ENCODE data around the gene SEPHS2. TPM values are rescaled to one million over a fixed set of nuclear protein-coding genes. Genes with fewer than 3 reads are reported as not detected.

Gene SEPHS2, protein sequence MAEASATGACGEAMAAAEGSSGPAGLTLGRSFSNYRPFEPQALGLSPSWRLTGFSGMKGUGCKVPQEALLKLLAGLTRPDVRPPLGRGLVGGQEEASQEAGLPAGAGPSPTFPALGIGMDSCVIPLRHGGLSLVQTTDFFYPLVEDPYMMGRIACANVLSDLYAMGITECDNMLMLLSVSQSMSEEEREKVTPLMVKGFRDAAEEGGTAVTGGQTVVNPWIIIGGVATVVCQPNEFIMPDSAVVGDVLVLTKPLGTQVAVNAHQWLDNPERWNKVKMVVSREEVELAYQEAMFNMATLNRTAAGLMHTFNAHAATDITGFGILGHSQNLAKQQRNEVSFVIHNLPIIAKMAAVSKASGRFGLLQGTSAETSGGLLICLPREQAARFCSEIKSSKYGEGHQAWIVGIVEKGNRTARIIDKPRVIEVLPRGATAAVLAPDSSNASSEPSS
- 83.4 and 87.2 TPM in 2 replicates for total RNA-seq

- peaks cover 25% of the 10 kb centered on the region for H3K36me3 Mint-ChIP-seq (ENCODE audit: low read depth)
- H3K9me3 Mint-ChIP-seq = no peaks in the 10 kb centered on the region
- peak within 1 kb of the TSS; percentile 95 for H3K4me3 Mint-ChIP-seq
- H3K27ac Mint-ChIP-seq = peak within 1 kb of the TSS; percentile 97
- intact Hi-C loops (cut with micrococcal nuclease) = loop anchor here (1.0 to 5.0 kb wide), 5 partner anchors 13 to 82 kb away; partner anchors contain the start of genes DCTPP1 and ITGAL
- peaks cover 42% of the 10 kb centered on the region for H3K4me1 Mint-ChIP-seq (ENCODE audit: low read depth)
- no peaks in the 10 kb centered on the region for H3K27me3 Mint-ChIP-seq (ENCODE audit: insufficient read depth)
- peak; percentile 93 for DNase-seq (ENCODE audit: low spot score)
These were observed at the start of gene SEPHS2 for GRCh38 chr16:30445408-30446202. Gene SEPHS2 (minus strand): TSS chr16:30445874. CDS start chr16:30445727, 147 bp downstream.

DNA sequence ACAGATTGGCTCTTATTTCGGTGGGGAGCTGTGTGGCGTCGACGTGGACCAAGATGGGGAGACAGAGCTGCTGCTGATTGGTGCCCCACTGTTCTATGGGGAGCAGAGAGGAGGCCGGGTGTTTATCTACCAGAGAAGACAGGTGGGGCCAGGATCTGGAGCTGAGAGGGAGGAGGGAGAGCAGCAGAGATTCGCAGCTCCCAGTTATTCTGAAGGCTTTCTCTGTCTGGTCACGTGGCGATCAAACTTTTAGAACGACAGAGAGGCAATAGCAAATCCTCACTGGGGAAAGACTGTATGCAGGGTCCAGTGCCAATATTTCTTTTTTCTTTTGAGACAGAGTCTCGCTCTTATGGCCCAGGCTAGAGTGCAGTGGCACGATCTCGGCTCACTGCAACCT lies 49.0 kb upstream of the SEPHS2 start:
- no peaks in the 10 kb centered on the region for H3K27me3 Mint-ChIP-seq (ENCODE audit: insufficient read depth)
- H3K27ac Mint-ChIP-seq = no peak overlapping the region
- intact Hi-C loops (cut with micrococcal nuclease) = loop anchor here (5.0 kb wide), 1 partner anchor 103 kb away; no protein-coding TSS in a partner anchor
- no peak overlapping the region for H3K4me3 Mint-ChIP-seq
- peaks cover 18% of the 10 kb centered on the region for H3K4me1 Mint-ChIP-seq (ENCODE audit: low read depth)
- no peaks in the 10 kb centered on the region for H3K9me3 Mint-ChIP-seq
- DNase-seq (ENCODE audit: low spot score) = no peak
- H3K36me3 Mint-ChIP-seq (ENCODE audit: low read depth) = peaks cover 50% of the 10 kb centered on the region

DNA sequence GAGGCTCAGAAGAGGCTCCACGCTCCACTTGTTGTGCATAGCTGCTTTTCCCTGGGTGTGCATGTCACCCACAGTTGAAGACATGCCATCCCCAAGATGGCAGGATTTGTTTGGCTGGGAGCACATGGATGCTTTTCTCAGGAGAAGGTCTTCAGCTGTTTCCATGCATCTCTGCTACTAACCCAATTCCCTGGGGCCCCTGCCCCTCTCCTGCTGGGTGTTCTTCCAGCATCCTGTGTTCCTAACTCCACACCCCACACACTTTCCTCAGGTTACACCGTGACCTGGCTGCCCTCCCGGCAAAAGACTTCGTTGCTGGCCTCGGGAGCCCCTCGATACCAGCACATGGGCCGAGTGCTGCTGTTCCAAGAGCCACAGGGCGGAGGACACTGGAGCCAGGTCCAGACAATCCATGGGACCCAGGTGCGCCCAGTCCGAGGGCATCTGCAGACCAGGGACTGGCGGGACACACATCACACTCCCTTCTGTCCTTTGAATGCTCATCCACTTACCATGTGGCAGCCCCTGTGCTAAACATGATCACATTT lies 48.3 kb upstream of the SEPHS2 start:
- H3K4me1 Mint-ChIP-seq (ENCODE audit: low read depth) = peaks cover 21% of the 10 kb centered on the region
- no peak overlapping the region for H3K27ac Mint-ChIP-seq
- intact Hi-C loops (cut with micrococcal nuclease) = loop anchor here (5.0 kb wide), 1 partner anchor 103 kb away; no protein-coding TSS in a partner anchor
- no peaks in the 10 kb centered on the region for H3K9me3 Mint-ChIP-seq
- no peak for DNase-seq (ENCODE audit: low spot score)
- no peaks in the 10 kb centered on the region for H3K27me3 Mint-ChIP-seq (ENCODE audit: insufficient read depth)
- no peak overlapping the region for H3K4me3 Mint-ChIP-seq
- peaks cover 53% of the 10 kb centered on the region for H3K36me3 Mint-ChIP-seq (ENCODE audit: low read depth)

DNA sequence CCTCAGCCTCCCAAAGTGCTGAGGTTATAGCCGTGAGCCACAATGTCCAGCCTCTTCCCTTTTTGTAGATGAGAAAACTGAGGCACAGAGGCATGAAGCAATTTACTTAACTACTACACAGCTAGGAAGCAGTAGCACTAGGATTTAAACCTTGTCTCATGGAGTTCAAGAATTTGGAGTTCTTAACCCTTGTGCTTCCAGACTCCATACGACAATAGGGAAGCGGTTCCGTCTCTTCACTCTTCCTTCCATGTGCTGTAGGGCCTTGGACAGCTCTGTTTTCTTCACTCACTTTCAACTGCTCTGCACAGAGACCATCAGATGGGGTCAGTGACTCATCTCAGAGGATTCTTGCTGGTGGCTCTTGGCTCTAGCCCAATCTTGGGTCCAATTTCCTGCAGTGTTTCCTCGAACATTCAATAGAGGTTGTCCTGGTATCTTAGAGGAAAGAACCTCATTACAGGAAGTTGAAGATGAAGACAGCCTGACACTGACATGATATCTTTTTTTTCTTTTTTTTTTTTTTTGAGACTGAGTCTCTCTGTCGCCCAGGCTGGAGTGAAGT lies 46.2 kb upstream of the SEPHS2 start:
- intact Hi-C loops (cut with micrococcal nuclease) = loop anchor here (5.0 kb wide), 1 partner anchor 105 kb away; no protein-coding TSS in a partner anchor
- Mint-ChIP-seq H3K4me1 (ENCODE audit: low read depth) (peaks cover 31% of the 10 kb centered on the region), H3K36me3 (ENCODE audit: low read depth) (peaks cover 51% of the 10 kb centered on the region), H3K27ac (peak overlapping the region; percentile 85), H3K27me3 (ENCODE audit: insufficient read depth) (no peaks in the 10 kb centered on the region), H3K9me3 (no peaks in the 10 kb centered on the region), H3K4me3 (no peak overlapping the region)
- no peak for DNase-seq (ENCODE audit: low spot score)

DNA sequence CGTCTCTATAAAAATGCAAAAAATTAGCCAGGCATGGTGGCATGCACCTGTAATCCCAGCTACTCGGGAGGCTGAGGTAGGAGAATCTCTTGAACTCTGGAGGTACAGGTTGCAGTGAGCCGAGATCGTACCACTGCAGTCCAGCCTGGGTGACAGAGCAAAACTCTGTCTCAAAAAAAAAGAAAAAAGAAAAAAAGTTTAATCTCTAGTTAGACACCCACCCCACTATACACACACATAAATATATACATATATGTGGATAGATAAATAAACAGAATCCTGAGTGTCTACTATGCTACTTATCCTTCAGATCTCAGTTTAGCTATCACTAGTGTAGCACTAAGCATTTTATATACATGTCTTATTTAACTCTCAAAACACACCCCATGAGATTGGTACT lies 45.6 kb upstream of the SEPHS2 start:
- Mint-ChIP-seq H3K9me3 (no peaks in the 10 kb centered on the region), H3K36me3 (ENCODE audit: low read depth) (peaks cover 52% of the 10 kb centered on the region), H3K4me3 (no peak overlapping the region), H3K27ac (peak overlapping the region; percentile 85), H3K27me3 (ENCODE audit: insufficient read depth) (no peaks in the 10 kb centered on the region), H3K4me1 (ENCODE audit: low read depth) (peaks cover 36% of the 10 kb centered on the region)
- intact Hi-C loops (cut with micrococcal nuclease) = loop anchor here (5.0 kb wide), 1 partner anchor 106 kb away; no protein-coding TSS in a partner anchor
- no peak for DNase-seq (ENCODE audit: low spot score)

GRCh38 chr16:30490210-30490609 lies 44.5 kb upstream of the SEPHS2 start:
- H3K4me1 Mint-ChIP-seq (ENCODE audit: low read depth) = peaks cover 43% of the 10 kb centered on the region
- H3K9me3 Mint-ChIP-seq = no peaks in the 10 kb centered on the region
- no peak for DNase-seq (ENCODE audit: low spot score)
- no peaks in the 10 kb centered on the region for H3K27me3 Mint-ChIP-seq (ENCODE audit: insufficient read depth)
- intact Hi-C loops (cut with micrococcal nuclease) = loop anchor here (5.0 kb wide), 1 partner anchor 107 kb away; no protein-coding TSS in a partner anchor
- peaks cover 54% of the 10 kb centered on the region for H3K36me3 Mint-ChIP-seq (ENCODE audit: low read depth)
- H3K4me3 Mint-ChIP-seq = no peak overlapping the region
- H3K27ac Mint-ChIP-seq = peak overlapping the region; percentile 47

DNA sequence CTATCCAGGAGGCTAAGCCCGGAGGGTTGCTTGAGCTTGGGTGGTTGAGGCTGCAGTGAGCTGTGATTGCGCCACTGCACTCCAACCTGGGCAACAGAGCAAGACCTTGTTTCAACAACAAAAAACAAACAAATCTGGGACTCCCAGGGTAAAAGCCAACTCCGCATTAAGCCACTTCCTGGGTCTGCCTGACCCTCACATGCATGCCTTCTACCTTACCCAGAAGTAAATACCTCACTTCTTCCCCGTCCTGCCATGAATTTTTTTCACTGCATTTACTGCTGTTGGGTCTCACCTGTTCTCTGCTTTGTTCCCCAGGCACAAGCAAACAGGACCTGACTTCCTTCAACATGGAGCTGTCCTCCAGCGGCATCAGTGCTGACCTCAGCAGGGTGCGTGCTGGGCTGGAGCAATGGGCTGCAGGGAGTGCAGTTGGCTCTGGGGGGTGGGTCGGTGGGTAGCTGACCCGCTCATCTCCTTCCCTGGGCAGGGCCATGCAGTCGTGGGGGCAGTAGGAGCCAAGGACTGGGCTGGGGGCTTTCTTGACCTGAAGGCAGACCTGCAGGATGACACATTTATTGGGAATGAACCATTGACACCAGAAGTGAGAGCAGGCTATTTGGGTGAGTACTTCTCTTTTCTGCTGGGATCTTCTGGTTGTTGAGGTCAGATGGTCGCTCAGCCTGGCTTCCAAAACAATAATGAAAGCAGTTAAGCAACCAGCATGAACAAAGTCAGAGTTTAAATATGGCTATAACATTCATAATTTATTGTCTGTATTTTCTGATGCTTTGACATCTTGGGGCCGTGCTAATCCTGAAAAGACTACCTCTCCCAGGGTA lies 43.3 kb upstream of the SEPHS2 start:
- Mint-ChIP-seq H3K9me3 (no peaks in the 10 kb centered on the region), H3K4me1 (ENCODE audit: low read depth) (peaks cover 45% of the 10 kb centered on the region), H3K4me3 (no peak overlapping the region), H3K36me3 (ENCODE audit: low read depth) (peaks cover 52% of the 10 kb centered on the region), H3K27me3 (ENCODE audit: insufficient read depth) (no peaks in the 10 kb centered on the region), H3K27ac (no peak overlapping the region)
- intact Hi-C loops (cut with micrococcal nuclease) = loop anchor here (5.0 kb wide), 1 partner anchor 42 kb away; the partner anchor contains the start of gene SEPHS2
- no peak for DNase-seq (ENCODE audit: low spot score)

- DNase-seq (ENCODE audit: low spot score) = no peak
- Mint-ChIP-seq H3K9me3 (no peaks in the 10 kb centered on the region), H3K4me1 (ENCODE audit: low read depth) (peaks cover 52% of the 10 kb centered on the region), H3K27ac (peak overlapping the region; percentile 73), H3K36me3 (ENCODE audit: low read depth) (peaks cover 63% of the 10 kb centered on the region), H3K27me3 (ENCODE audit: insufficient read depth) (no peaks in the 10 kb centered on the region), H3K4me3 (peak overlapping the region; percentile 30)
- intact Hi-C loops (cut with micrococcal nuclease) = loop anchor here (5.0 kb wide), 1 partner anchor 39 kb away; the partner anchor contains the start of gene SEPHS2
These were observed 40.3 kb upstream of the SEPHS2 start for GRCh38 chr16:30485818-30486436.

DNA sequence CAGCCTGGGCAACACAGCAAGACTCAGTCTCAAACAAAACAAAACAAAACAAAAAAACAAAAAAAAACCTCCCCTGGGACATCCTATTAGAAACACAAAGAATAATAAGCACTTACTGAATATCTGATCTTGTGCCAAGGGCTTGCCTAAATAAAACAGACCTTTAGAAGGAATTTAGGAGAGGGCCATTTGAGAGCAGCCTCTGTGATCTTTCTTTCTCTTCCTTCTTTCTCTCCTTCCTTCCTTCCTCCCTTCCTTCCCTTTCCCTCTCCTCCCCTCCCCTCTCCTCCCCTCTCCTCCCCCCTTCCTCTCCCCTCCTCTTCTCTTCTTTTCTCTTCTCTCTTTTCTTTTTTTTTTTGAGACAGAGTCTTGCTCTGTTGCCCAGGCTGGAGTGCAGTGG lies 39.2 kb upstream of the SEPHS2 start:
- no peaks in the 10 kb centered on the region for H3K9me3 Mint-ChIP-seq
- intact Hi-C loops (cut with micrococcal nuclease) = loop anchor here (5.0 kb wide), 1 partner anchor 38 kb away; the partner anchor contains the start of gene SEPHS2
- no peaks in the 10 kb centered on the region for H3K27me3 Mint-ChIP-seq (ENCODE audit: insufficient read depth)
- H3K36me3 Mint-ChIP-seq (ENCODE audit: low read depth) = peaks cover 64% of the 10 kb centered on the region
- no peak overlapping the region for H3K4me3 Mint-ChIP-seq
- H3K27ac Mint-ChIP-seq = peak overlapping the region; percentile 55
- DNase-seq (ENCODE audit: low spot score) = no peak
- H3K4me1 Mint-ChIP-seq (ENCODE audit: low read depth) = peaks cover 54% of the 10 kb centered on the region

GRCh38 chr16:30482366-30482765 lies 36.7 kb upstream of the SEPHS2 start:
- H3K4me3 Mint-ChIP-seq = peak overlapping the region; percentile 13
- intact Hi-C loops (cut with micrococcal nuclease) = no loop called here
- peaks cover 61% of the 10 kb centered on the region for H3K36me3 Mint-ChIP-seq (ENCODE audit: low read depth)
- H3K27me3 Mint-ChIP-seq (ENCODE audit: insufficient read depth) = no peaks in the 10 kb centered on the region
- H3K4me1 Mint-ChIP-seq (ENCODE audit: low read depth) = peaks cover 58% of the 10 kb centered on the region
- H3K27ac Mint-ChIP-seq = peak overlapping the region; percentile 33
- no peaks in the 10 kb centered on the region for H3K9me3 Mint-ChIP-seq
- no peak for DNase-seq (ENCODE audit: low spot score)

- peaks cover 68% of the 10 kb centered on the region for H3K36me3 Mint-ChIP-seq (ENCODE audit: low read depth)
- H3K27ac Mint-ChIP-seq = peak overlapping the region; percentile 58
- no peaks in the 10 kb centered on the region for H3K9me3 Mint-ChIP-seq
- H3K27me3 Mint-ChIP-seq (ENCODE audit: insufficient read depth) = no peaks in the 10 kb centered on the region
- intact Hi-C loops (cut with micrococcal nuclease) = no loop called here
- H3K4me3 Mint-ChIP-seq = no peak overlapping the region
- H3K4me1 Mint-ChIP-seq (ENCODE audit: low read depth) = peaks cover 61% of the 10 kb centered on the region
- DNase-seq (ENCODE audit: low spot score) = no peak
These were observed 35.7 kb upstream of the SEPHS2 start for GRCh38 chr16:30481381-30481780.
